NCI-H446 treated with DMSO at 0.1 percent for 48 hours (cell line): ENCODE results near the gene LRRC23.

Experiments
- DNase-seq: peaks from one replicate; lab custom pipeline; 2025; lab: John Stamatoyannopoulos, UW

The LRRC23 gene

DNA sequence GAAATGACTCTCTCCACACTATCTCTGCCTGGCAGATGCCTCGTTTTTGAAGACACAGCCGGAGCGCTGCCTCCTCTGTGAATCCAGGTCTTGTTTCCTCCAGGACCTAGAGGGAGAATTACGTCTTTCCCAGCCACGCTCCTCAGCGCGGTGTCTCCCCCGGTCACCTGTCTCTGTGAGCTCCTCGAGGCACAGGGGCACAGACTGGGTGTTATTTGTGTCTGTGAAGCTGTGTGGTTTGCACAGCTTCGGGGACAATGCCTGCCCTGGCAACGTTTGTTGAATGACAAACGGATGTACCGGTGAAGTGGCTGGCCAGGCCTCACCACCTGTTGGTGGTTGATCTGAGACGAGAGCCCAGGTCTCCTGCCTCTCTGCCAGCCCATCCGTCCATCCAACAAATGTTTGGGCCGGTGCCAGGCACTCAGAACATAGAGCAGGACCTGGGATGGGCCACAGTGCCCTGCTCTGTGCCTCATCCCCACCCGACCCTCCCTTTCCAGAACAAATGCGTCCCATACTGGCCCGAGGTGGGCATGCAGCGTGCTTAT, 52.6 kb downstream of the LRRC23 start:
- no peak for DNase-seq

- no peak for DNase-seq
Observed at GRCh38 chr12:6957741-6958608, 53.4 kb downstream of the LRRC23 start.

- DNase-seq: no peak
Observed at GRCh38 chr12:6958609-6959057, 54.0 kb downstream of the LRRC23 start.

- no peak for DNase-seq
Observed at GRCh38 chr12:6959058-6959804, 54.6 kb downstream of the LRRC23 start.

DNA sequence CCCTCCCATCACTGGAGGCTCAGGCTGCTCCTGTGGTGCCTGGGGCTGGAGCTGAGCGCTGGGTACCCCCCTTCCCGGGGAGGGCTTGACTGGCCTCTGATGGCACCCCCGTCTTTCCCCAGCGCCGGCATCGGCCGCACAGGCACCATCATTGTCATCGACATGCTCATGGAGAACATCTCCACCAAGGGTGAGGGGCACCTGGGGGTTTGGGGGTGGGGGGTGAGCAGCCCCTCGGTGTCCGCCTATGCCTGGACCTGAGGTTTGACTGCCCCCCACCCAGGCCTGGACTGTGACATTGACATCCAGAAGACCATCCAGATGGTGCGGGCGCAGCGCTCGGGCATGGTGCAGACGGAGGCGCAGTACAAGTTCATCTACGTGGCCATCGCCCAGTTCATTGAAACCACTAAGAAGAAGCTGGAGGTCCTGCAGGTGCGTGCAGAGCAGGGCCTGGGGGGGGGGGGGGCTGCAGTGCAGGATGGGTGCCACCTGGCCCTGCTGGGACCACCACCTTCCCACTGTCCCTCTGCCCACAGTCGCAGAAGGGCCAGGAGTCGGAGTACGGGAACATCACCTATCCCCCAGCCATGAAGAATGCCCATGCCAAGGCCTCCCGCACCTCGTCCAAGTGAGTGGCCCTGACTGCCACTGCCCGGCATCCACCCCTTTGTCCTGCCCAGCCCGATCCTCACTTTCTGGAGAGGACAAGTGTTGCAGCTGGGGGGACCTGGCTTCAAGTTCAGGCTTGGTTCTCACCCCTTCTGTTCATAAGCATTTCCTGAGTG, 55.4 kb downstream of the LRRC23 start:
- no peak for DNase-seq

DNA sequence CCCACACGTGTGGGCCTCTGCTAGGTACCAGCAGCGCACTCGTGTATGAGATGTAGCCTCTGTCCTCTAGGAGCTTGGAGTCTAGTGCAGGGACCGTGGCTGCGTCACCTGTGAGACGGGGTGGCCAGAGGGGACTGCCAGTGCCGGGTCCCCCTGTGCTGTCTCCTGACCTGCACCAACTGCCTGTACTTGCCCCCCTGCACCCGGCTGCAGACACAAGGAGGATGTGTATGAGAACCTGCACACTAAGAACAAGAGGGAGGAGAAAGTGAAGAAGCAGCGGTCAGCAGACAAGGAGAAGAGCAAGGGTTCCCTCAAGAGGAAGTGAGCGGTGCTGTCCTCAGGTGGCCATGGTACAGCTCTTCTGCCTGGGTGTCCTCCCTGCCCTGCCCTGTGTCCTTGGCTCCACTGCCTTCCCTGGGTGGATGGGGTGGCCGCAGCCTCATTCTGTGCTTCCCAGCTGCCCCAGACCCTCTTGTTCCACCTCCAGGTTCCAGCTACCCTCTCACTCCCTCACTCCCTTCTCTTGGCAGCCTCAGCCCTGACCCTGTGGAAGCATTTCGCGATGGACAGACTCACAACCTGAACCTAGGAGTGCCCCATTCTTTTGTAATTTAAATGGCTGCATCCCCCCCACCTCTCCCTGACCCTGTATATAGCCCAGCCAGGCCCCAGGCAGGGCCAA, 56.1 kb downstream of the LRRC23 start:
- no peak for DNase-seq

DNA sequence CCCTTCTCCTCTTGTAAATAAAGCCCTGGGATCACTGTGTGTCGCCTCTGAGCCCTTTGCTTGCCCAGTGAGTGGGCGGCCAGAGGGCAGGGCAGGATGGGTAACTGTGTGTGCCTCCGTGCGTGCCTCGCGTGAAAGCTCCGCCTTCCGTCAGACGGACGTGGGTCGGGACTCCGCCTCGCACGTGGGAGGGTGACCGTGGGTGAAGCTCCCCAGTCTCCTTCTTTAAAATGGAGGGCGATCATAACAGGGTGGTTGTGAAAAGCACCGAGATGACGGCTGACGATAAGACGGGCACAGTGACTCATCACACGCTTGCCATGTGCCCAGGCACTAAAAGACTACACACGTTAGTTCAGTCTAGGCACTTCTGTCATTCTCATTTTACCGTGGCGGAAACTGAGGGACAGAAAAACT, 56.7 kb downstream of the LRRC23 start:
- DNase-seq: no peak

DNA sequence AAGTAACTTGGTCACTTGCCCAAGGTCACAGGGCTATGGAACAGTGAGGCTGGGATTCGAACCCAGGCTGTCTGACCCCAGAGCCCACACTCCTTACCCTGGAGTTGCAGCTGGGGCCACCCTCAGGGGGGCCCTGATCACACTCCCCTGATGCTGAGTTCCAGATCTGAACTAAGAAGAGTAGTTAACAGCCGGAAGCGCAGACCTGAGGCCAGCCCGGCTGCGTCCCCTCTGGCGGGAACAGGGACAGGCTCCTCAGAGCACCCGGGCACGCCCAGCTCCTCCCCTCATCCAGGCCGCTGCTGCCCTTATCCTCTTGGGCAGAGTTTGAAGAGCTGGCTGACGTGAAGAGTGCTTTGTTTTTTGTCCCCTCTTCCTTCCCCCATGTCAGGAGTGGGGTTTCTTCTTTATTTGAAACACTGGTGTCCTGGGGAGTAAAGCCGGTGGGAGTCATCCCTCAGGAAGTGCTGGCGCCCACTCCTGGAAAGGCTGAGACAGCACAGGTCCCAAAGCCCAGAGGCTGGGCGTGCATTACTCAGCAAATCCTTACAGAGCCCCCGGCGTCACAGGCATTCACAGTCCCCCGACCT, 57.2 kb downstream of the LRRC23 start:
- DNase-seq: no peak

DNA sequence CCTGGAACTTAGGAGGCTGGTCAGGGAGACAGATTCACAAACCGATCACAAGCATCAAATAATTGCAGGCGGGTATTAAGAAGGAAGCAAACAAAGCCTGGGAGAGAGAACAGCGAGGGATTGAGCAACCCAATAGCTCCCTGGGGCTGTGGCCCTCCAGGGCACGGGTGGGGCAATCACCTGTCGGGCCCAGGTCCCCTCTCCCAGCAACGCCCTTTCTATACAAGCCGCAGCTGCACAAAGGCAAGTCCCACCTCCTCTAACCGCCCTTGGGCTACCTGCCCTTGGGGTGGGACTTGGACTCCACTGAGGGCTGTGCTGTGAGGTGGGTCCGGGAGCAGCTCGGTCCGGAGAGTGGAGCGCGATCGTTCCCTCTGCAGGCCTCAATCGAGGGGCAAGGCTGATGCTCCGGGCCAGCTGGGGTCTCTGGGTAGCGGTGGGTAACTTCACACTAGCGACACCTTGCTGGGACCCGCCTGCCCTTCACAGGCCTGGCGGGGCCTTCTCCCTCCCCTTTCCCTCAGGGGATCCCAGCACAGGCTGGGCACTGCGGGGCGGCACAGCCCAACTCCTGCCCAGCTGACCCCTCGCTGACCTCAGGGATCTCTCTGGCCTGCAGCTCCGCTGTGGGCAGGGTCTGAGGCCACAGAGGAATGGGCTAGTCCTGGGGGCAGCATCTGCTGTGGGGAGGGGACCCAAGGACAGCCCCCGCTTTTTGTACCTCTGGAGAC, 57.8 kb downstream of the LRRC23 start:
- no peak for DNase-seq

DNA sequence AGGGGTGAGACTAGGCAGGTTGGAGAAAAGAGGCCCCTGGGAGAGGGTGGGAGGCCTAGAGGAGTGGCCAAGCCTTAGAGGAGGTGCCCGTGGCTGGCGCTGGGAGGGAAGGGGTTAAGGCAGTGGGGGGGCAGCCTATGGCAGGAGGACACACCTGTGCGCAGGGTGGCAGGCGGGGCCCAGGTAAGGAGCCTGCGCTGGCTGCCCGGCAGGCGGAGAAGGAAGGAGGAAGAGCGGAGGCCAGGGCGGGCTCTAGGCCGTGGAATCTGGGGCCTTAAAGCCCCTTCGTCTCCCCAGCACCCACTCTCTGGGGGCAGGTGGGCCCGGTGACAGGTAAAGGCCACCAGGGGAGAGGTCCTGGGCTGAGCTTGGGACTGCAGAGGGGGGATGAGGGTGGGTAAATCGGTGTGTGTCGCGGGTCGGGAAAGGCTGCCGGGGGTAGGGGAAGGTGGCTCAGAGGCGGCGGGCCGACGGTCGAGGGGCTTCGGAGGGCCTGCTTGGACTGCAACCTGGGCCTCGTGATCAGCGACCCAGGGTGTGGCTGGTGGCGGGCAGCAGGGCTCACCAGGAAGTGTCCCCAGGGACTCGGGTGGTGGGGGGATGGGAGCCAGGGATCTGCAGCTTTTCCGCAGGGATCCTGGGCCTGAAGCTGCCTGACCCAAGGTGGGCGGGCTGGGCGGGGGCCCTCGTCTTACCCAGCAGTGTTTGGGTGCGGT, 58.6 kb downstream of the LRRC23 start:
- DNase-seq: no peak
